ENCODE results near the gene HCAR2. TPM values are rescaled to one million over a fixed set of nuclear protein-coding genes. Genes with fewer than 3 reads are reported as not detected.

The HCAR2 gene
- total and polyA plus RNA-seq, 2 donors (not counting 1 experiment from before 2014, with no cell fraction given), result 0.82 TPM; not detected in 1

- H3K27me3 ChIP-seq (replicated peaks in 1 of 4; ENCODE audit: control extremely low read depth in 1 of 4, control insufficient read depth in 3 of 4, insufficient read depth in 4 of 4, low read length in 3 of 4), result no peaks in the 10 kb centered on the region
- no peak for ATAC-seq (ENCODE audit: low read depth)
- no peak overlapping the region for H3K4me2 ChIP-seq (replicated peaks; ENCODE audit: low read depth, low read length, poor library complexity, severe bottlenecking)
- no peaks in the 10 kb centered on the region for H3K4me1 ChIP-seq (ENCODE audit: control insufficient read depth in 2 of 2, insufficient read depth in 2 of 2, low read length in 2 of 2)
- H3K36me3 ChIP-seq (replicated peaks in 1 of 2; ENCODE audit: control extremely low read depth in 1 of 2, control insufficient read depth in 1 of 2, extremely low read depth in 1 of 2, insufficient read depth in 2 of 2, low read length in 1 of 2), result no peaks in the 10 kb centered on the region
- no peak overlapping the region for H3K4me3 Mint-ChIP-seq
- H3K9ac ChIP-seq (ENCODE audit: low read length), result no peak overlapping the region
- no peaks in the 10 kb centered on the region for H3K9me3 ChIP-seq (ENCODE audit: control extremely low read depth in 1 of 3, control insufficient read depth in 2 of 3, insufficient read depth in 1 of 3, low read length in 2 of 3)
- DNase-seq, result no peak
- no peaks in the 10 kb centered on the region for H3K4me1 Mint-ChIP-seq
- ChIA-PET CTCF (no interaction called here), POLR2A (no interaction called here)
- no peaks in the 10 kb centered on the region for H4K20me1 ChIP-seq (ENCODE audit: control insufficient read depth, insufficient read depth, low read length, poor library complexity, severe bottlenecking)
- no peaks in the 10 kb centered on the region for H3K27me3 Mint-ChIP-seq
- H3K79me2 ChIP-seq (ENCODE audit: control insufficient read depth, insufficient read depth, low read length), result no peaks in the 10 kb centered on the region
- no peak for TF ChIP-seq CTCF (IDR thresholded peaks at IDR 0.05)
- H3K9me3 Mint-ChIP-seq (ENCODE audit: insufficient read depth), result no peaks in the 10 kb centered on the region
- no peak overlapping the region for H3K4me3 ChIP-seq (ENCODE audit: control extremely low read depth in 1 of 5, extremely low read depth in 1 of 5, insufficient read depth in 1 of 5, low read depth in 2 of 5, low read length in 4 of 5)
- WGBS (ENCODE audit: insufficient coverage), result 96% methylated on average over 3 of the region's 5 CpGs
- no peak overlapping the region for H3K27ac Mint-ChIP-seq
- no peak overlapping the region for H2AFZ ChIP-seq (ENCODE audit: insufficient read depth, low read depth, low read length, poor library complexity, severe bottlenecking)
- no peak overlapping the region for H3K27ac ChIP-seq (ENCODE audit: low read length in 2 of 2)
- intact Hi-C loops (cut with micrococcal nuclease), result no loop called here
These were observed 37.4 kb downstream of the HCAR2 start for GRCh38 chr12:122665759-122666158.

GRCh38 chr12:122665349-122665748 lies 37.8 kb downstream of the HCAR2 start:
- TF ChIP-seq CTCF (IDR thresholded peaks at IDR 0.05) (no peak), EZH2 (IDR thresholded peaks at IDR 0.05; ENCODE audit: borderline replicate concordance, insufficient read depth, low read depth, low read length, poor library complexity, severe bottlenecking) (no peak)
- intact Hi-C loops (cut with micrococcal nuclease), result no loop called here
- H3K9ac ChIP-seq (ENCODE audit: low read length), result no peak overlapping the region
- ATAC-seq (ENCODE audit: low read depth) (no peak), DNase-seq (no peak)
- ChIA-PET POLR2A (no interaction called here), CTCF (no interaction called here)
- no peaks in the 10 kb centered on the region for H3K79me2 ChIP-seq (ENCODE audit: control insufficient read depth, insufficient read depth, low read length)
- no peak overlapping the region for H3K4me3 Mint-ChIP-seq
- H3K9me3 ChIP-seq (ENCODE audit: control extremely low read depth in 1 of 3, control insufficient read depth in 2 of 3, insufficient read depth in 1 of 3, low read length in 2 of 3), result no peaks in the 10 kb centered on the region
- no peaks in the 10 kb centered on the region for H3K27me3 Mint-ChIP-seq
- no peak overlapping the region for H3K27ac ChIP-seq (ENCODE audit: low read length in 2 of 2)
- 86% methylated on average over 4 of the region's 8 CpGs for WGBS (ENCODE audit: insufficient coverage)
- no peak overlapping the region for H3K4me2 ChIP-seq (replicated peaks; ENCODE audit: low read depth, low read length, poor library complexity, severe bottlenecking)
- no peak overlapping the region for H3K27ac Mint-ChIP-seq
- no peaks in the 10 kb centered on the region for H3K4me1 Mint-ChIP-seq
- H3K9me3 Mint-ChIP-seq (ENCODE audit: insufficient read depth), result no peaks in the 10 kb centered on the region
- no peaks in the 10 kb centered on the region for H4K20me1 ChIP-seq (ENCODE audit: control insufficient read depth, insufficient read depth, low read length, poor library complexity, severe bottlenecking)
- H2AFZ ChIP-seq (ENCODE audit: insufficient read depth, low read depth, low read length, poor library complexity, severe bottlenecking), result no peak overlapping the region
- H3K36me3 ChIP-seq (replicated peaks in 1 of 2; ENCODE audit: control extremely low read depth in 1 of 2, control insufficient read depth in 1 of 2, extremely low read depth in 1 of 2, insufficient read depth in 2 of 2, low read length in 1 of 2), result no peaks in the 10 kb centered on the region
- no peaks in the 10 kb centered on the region for H3K27me3 ChIP-seq (replicated peaks in 1 of 4; ENCODE audit: control extremely low read depth in 1 of 4, control insufficient read depth in 3 of 4, insufficient read depth in 4 of 4, low read length in 3 of 4)
- no peak overlapping the region for H3K4me3 ChIP-seq (ENCODE audit: control extremely low read depth in 1 of 5, extremely low read depth in 1 of 5, insufficient read depth in 1 of 5, low read depth in 2 of 5, low read length in 4 of 5)
- no peaks in the 10 kb centered on the region for H3K4me1 ChIP-seq (ENCODE audit: control insufficient read depth in 2 of 2, insufficient read depth in 2 of 2, low read length in 2 of 2)
